BE2C (cell line): Measurements from ENCODE around the gene WDR35.
"Not testable (repeated sequence)": the region's sequence is repeated elsewhere in the genome, so short reads cannot be mapped to it uniquely, and the experiment has no call there.

Experiments
- DNase-seq: peaks from one replicate; pipeline ENCODE4 v3.0.0-alpha.2; 2020
- H3K27me3 ChIP-seq: fragments of 250-450 bp; sonication (Bioruptor Pico); 2 replicates; pipeline ENCODE4 v1.5.1; 2020; ENCODE audit warnings: mild to moderate bottlenecking
- H3K36me3 ChIP-seq: fragments of 250-450 bp; sonication (Bioruptor Pico); 2 replicates; pipeline ENCODE4 v1.5.1; 2020; ENCODE audit warnings: mild to moderate bottlenecking
- H3K4me1 ChIP-seq: fragments of 250-450 bp; sonication (Bioruptor Pico); 2 replicates; pipeline ENCODE4 v1.5.1; 2020
- H3K4me3 ChIP-seq: 2 replicates; pipeline ENCODE4 v1.5.1; 2011; ENCODE audit warnings: low read depth, low read length
- H3K9me3 ChIP-seq: fragments of 250-450 bp; sonication (Bioruptor Pico); 2 replicates; pipeline ENCODE4 v1.5.1; 2020
- TF ChIP-seq, protein P1 (sequence below): IDR thresholded peaks from 2 replicates; pipeline ENCODE4 v1.5.1; 2012; ENCODE audit warnings: mild to moderate bottlenecking, low read depth, low read length

WDR35 gene

DNA sequence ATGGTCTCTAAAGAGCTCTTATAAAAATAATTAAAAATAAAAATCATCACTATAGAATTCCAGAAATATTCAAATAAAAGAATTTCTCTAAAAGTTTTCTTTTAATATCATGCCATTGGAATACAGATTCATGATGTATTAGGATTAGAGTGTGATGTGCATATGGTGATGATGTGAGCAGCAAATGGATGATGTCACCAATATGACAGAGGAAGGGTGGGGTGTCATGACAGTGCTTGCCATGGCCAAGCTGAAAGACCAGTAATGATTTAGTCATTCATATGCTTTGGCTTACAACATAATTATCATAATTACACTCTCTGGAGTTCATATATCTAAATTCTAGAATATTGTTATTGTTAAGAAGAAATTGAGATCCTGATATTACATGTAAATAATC is 60.7 kb downstream of the WDR35 start:
- Histone ChIP-seq H3K27me3 (no peaks in the 10 kb centered on the region), H3K4me1 (peaks cover 9% of the 10 kb centered on the region; the same call in 1 of the 2 replicates), H3K9me3 (peaks cover 4% of the 10 kb centered on the region; the same call in 1 of the 2 replicates), H3K4me3 (no peak overlapping the region), H3K36me3 (peaks cover 48% of the 10 kb centered on the region)
- TF ChIP-seq, protein P1, sequence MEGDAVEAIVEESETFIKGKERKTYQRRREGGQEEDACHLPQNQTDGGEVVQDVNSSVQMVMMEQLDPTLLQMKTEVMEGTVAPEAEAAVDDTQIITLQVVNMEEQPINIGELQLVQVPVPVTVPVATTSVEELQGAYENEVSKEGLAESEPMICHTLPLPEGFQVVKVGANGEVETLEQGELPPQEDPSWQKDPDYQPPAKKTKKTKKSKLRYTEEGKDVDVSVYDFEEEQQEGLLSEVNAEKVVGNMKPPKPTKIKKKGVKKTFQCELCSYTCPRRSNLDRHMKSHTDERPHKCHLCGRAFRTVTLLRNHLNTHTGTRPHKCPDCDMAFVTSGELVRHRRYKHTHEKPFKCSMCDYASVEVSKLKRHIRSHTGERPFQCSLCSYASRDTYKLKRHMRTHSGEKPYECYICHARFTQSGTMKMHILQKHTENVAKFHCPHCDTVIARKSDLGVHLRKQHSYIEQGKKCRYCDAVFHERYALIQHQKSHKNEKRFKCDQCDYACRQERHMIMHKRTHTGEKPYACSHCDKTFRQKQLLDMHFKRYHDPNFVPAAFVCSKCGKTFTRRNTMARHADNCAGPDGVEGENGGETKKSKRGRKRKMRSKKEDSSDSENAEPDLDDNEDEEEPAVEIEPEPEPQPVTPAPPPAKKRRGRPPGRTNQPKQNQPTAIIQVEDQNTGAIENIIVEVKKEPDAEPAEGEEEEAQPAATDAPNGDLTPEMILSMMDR = no peak
- DNase-seq = no peak

DNA sequence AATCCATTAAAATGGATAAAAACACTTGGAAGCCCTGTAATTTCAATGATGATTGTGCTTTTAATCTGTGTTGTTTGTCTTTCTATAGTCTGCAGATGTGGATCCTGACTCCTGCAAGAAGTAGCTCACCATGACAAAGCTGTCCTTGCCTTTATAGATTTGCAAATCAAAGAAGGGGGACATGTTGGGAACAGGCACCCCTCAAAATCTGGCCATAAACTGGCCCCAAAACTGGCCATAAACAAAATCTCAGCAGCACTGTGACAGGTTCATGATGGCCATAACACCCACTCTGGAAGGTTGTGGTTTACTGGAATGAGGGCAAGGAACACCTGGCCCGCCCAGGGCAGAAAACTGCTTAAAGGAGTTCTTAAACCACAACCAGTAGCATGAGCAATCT is 62.1 kb downstream of the WDR35 start:
- H3K4me3 ChIP-seq, H3K9me3 ChIP-seq, H3K4me1 ChIP-seq, H3K27me3 ChIP-seq, DNase-seq: not testable (repeated sequence)
- peaks cover 49% of the 10 kb centered on the region for H3K36me3 ChIP-seq

DNA sequence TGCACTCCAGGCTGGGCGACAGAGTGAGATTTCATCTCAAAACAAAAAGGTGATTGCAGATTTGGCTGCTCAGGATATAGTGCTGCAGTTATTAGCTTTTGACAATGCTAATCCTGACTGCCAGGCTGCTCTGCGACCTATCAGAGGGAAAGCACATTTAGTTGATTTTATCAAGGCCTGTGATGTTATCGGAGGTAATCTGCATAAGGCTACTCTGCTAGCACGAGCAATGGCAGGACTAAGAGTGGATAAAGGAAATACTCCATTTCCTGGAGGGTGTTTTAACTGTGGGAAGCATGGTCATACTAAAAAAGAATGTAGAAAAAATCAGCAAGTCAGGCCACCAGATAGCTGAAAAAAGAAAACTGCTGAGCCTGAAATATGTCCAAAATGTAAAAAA is 65.4 kb downstream of the WDR35 start:
- DNase-seq, H3K27me3 ChIP-seq, H3K4me3 ChIP-seq, H3K4me1 ChIP-seq, H3K9me3 ChIP-seq: not testable (repeated sequence)
- H3K36me3 ChIP-seq = peaks cover 39% of the 10 kb centered on the region

DNA sequence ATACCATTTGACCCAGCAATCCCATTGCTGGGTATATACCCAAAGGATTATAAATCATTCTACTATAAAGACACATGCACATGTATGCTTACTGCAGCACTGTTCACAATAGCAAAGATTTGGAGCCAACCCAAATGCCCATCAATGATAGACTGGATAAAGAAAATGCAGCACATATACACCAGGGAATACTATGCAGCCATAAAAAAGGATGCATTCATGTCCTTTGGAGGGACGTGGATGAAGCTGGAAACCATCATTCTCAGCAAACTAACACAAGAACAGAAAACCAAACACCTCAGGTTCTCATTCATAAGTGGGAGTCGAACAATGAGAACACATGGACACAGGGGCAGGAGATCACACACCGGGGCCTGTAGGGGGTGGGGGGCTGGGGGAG is 67.7 kb downstream of the WDR35 start:
- DNase-seq, H3K4me3 ChIP-seq, H3K4me1 ChIP-seq, H3K9me3 ChIP-seq, H3K27me3 ChIP-seq: not testable (repeated sequence)
- H3K36me3 ChIP-seq = peaks cover 23% of the 10 kb centered on the region

DNA sequence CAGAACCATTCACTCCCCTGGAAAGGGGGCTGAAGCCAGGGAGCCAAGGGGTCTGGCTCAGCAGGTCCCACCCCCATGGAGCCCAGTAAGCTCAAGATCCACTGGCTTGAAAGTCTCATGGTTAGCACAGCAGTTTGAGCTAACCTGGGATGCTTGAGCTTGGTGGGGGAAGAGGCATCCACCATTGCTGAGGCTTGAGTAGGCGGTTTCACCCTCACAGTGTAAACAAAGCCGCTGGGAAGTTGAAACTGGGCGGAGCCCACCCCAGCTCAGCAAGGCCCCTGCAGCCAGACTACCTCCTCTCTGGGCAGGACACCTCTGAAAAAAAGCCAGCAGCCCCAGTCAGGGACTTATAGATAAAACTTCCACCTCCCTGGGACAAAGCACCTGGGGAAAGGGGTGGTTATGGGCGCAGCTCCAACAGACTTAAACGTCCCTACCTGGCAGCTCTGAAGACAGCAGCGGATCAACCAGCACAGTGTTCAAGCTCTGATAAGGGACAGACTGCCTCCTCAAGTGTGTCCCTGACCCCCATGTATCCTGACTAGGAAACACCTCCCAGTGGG is 73.4 kb downstream of the WDR35 start:
- H3K36me3 ChIP-seq = peaks cover 30% of the 10 kb centered on the region
- H3K4me3 ChIP-seq = no peak overlapping the region
- DNase-seq = no peak
- H3K27me3 ChIP-seq = no peaks in the 10 kb centered on the region
- TF ChIP-seq, protein P1 = no peak
- no peaks in the 10 kb centered on the region for H3K4me1 ChIP-seq
- H3K9me3 ChIP-seq = no peaks in the 10 kb centered on the region; the same call in 1 of the 2 replicates

DNA sequence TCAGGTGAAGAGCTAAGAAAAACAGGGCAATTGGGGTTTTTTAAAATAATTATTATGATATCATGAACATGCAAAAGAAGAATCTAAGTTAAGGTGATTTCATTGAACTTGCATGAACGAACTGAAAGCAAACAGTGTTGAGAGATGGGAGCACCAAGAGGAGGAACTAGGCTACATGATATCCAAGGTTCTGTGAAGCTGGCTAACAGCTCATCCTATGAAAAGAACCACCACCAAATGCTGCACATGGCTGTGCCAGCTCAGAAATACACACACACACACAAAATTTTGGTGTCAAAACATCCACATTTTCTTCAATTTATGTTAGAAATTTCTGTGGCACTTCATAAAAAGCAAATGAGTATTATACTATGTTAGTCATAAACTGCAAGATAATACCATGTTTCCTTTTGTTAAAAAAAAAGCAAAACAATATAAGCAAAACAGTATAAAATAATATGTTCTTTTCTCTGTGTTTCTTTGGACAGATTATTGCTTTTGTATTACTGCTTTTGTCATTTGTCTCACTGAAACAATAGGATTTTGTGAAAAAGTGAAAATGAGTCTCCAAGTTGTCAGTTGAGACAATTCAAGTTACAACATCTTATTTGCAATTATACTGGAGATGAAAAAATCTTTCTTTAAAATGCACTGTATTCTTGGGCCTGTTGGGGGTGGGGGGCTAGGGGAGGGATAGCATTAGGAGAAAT is 75.5 kb downstream of the WDR35 start:
- Histone ChIP-seq H3K27me3 (no peaks in the 10 kb centered on the region), H3K4me1 (no peaks in the 10 kb centered on the region), H3K4me3 (no peak overlapping the region), H3K36me3 (peaks cover 35% of the 10 kb centered on the region), H3K9me3 (no peaks in the 10 kb centered on the region; the same call in 1 of the 2 replicates)
- TF ChIP-seq, protein P1 = no peak
- DNase-seq = no peak

DNA sequence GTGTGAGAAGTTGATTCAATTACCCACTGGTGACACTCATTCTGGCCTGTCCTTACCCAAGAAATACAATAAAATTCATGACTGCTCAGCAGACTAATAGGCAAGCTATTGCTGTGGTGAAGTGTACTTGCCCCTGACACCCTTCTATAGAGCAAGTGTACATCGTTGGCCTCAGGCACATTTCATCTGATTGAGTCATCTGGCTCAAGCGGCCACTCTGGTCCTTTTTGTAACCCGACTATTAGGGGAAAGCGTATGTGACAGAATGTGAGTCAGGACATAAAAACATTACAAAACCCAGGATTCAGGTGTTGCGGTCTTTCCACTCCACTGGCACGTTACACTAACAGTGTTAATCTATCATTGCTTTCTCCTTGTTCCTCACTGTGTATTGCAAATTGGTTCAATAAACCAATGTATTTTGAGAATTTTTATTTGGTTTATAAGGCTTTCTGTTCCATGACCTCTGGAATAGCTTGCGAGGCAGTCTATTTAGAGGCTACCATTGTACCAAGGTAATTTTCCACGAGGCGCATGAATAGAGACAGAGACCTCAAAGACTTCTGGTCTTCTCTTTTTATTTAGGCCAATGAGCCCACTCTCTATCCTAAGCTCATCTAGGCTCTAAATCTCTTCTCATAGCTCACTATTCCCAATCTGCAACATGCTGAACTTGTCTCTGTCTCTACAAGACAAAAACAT is 77.9 kb downstream of the WDR35 start:
- TF ChIP-seq, protein P1 = no peak
- DNase-seq = no peak
- Histone ChIP-seq H3K36me3 (peaks cover 32% of the 10 kb centered on the region), H3K27me3 (no peaks in the 10 kb centered on the region), H3K4me1 (no peaks in the 10 kb centered on the region), H3K4me3 (no peak overlapping the region), H3K9me3 (no peaks in the 10 kb centered on the region; the same call in 1 of the 2 replicates)
